ENCODE data around the gene RHBDD1.
A peak's percentile ranks its signal among the peaks of the same experiment; 100 is the strongest.

Gene RHBDD1

GRCh38 chr2:226855787-226856186 lies 19.9 kb downstream of the RHBDD1 start:
- Mint-ChIP-seq H3K9me3 (peaks cover 0 to 6% of the 10 kb centered on the region in 2 donors), H3K4me1 (peaks cover 20% of the 10 kb centered on the region), H3K27me3 (no peaks in the 10 kb centered on the region), H3K27ac (no peak overlapping the region), H3K4me3 (no peak overlapping the region)
- ATAC-seq (no peak), DNase-seq (no peak)

DNA sequence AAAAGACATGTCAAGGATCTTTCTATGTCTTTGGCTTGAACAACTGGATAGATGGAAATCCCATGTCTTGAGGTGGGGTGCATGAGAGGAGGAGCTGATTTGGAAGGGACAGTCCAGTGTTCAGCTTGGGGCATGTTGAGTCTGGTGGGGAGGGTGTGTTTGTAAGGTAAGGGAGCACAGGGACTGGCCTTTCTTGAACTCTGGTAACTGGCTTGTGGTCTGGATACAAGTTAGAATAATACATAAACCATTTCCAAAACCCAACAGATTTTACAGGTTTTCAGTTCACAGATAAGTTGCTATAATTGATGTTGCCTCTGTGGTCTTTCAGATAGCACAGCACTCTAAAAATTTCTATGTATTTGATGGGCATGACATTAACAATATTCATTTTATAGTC lies 24.2 kb downstream of the RHBDD1 start:
- Mint-ChIP-seq H3K27me3 (no peaks in the 10 kb centered on the region), H3K4me3 (no peak overlapping the region), H3K9me3 (no peaks in the 10 kb centered on the region), H3K27ac (no peak overlapping the region), H3K4me1 (peaks cover 21% of the 10 kb centered on the region)
- DNase-seq (no peak), ATAC-seq (no peak)

DNA sequence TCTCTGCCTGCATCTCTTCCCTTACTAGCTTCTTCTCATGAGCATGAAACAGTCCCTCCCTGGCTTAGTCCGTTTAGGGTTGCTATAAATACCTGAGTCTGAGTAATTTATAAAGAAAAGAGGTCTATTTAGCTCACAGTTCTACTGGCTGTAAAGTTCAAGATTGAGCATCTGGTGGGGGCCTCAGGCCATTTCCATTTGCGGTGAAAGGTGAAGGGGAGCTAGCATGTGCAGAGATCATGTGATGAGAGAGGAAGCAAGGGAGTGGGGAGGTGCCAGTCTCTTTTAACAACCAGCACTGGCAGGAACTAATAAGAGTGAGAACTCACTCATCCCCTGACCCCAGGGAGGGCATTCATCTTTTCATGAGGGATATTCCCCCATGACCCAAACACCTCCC lies 26.8 kb downstream of the RHBDD1 start:
- H3K27ac Mint-ChIP-seq, result peak overlapping the region; percentile 6 to 79
- DNase-seq, result no peak
- no peaks in the 10 kb centered on the region for H3K27me3 Mint-ChIP-seq
- H3K4me3 Mint-ChIP-seq, result no peak overlapping the region
- no peak for ATAC-seq
- peaks cover 21% of the 10 kb centered on the region for H3K4me1 Mint-ChIP-seq
- no peaks in the 10 kb centered on the region for H3K9me3 Mint-ChIP-seq

DNA sequence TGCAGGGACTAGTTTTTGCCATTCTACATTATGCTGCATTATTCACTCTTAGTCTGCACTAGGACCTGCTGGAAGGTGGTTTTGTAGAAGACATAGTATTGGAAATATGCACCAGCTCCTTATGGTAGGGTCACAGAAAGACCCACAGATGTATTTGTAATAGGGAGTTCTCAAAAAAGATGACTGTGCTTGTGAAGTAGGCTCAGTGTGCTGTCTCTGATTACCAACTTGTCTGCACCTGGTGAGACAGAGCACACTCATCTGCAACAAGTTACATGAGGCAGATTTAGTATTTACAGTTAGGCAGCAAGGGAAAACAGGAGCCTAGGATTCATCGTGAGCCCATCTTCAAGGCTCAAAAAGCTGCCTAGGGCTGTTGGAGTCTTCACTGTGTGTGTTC lies 29.4 kb downstream of the RHBDD1 start:
- DNase-seq (no peak), ATAC-seq (no peak)
- Mint-ChIP-seq H3K27ac (no peak overlapping the region), H3K4me1 (peaks cover 19% of the 10 kb centered on the region), H3K4me3 (no peak overlapping the region), H3K9me3 (no peaks in the 10 kb centered on the region), H3K27me3 (no peaks in the 10 kb centered on the region)

DNA sequence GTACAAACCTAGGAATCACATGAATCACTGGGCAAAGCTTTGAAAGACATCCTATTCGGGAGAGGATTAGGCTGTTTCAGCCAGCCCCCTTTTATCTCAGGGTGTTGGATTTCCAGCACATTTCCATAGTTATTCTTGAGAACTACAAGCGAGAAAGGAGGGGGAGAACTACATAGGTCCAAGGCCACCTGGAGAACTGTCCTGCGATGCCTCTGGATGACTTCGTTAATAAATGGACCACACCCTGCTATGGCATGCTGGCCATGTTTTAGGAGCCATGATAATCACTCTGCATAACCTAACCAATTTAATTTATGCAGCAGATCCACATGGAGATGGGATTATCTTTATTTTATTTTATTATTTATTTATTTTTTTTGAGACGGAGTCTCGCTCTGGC lies 29.9 kb downstream of the RHBDD1 start:
- Mint-ChIP-seq H3K9me3 (no peaks in the 10 kb centered on the region), H3K4me3 (no peak overlapping the region), H3K4me1 (peaks cover 19% of the 10 kb centered on the region), H3K27me3 (no peaks in the 10 kb centered on the region), H3K27ac (no peak overlapping the region)
- no peak for DNase-seq
- no peak for ATAC-seq

GRCh38 chr2:226868331-226869162 lies 32.7 kb downstream of the RHBDD1 start:
- no peak for DNase-seq
- peaks cover 4 to 5% of the 10 kb centered on the region in 2 donors for H3K9me3 Mint-ChIP-seq
- no peak overlapping the region for H3K4me3 Mint-ChIP-seq
- H3K27ac Mint-ChIP-seq, result no peak overlapping the region
- ATAC-seq, result no peak
- peaks cover 12% of the 10 kb centered on the region for H3K4me1 Mint-ChIP-seq
- no peaks in the 10 kb centered on the region for H3K27me3 Mint-ChIP-seq

DNA sequence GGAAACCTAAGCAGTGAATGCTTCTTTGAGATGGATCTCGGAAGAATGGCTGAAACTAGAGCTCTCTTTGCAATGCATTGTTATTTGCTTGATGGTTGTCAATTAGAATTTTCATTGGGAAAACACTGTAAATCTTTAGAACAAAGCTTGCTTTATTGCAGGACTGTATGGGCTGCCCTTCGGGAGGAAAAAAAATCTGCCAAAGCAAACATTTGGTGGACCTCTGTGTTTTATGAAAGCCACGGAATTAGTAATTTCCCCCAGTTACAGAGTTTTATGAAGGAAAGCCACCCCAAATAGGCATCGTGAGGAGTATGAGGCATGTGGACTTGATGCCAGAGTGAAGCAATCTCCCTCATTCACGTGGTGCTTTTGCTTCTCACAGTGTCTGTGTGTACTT lies 33.5 kb downstream of the RHBDD1 start:
- no peak overlapping the region for H3K4me3 Mint-ChIP-seq
- no peaks in the 10 kb centered on the region for H3K27me3 Mint-ChIP-seq
- peaks cover 7 to 9% of the 10 kb centered on the region in 2 donors for H3K9me3 Mint-ChIP-seq
- ATAC-seq (no peak), DNase-seq (no peak)
- H3K4me1 Mint-ChIP-seq, result peaks cover 17% of the 10 kb centered on the region
- H3K27ac Mint-ChIP-seq, result no peak overlapping the region

DNA sequence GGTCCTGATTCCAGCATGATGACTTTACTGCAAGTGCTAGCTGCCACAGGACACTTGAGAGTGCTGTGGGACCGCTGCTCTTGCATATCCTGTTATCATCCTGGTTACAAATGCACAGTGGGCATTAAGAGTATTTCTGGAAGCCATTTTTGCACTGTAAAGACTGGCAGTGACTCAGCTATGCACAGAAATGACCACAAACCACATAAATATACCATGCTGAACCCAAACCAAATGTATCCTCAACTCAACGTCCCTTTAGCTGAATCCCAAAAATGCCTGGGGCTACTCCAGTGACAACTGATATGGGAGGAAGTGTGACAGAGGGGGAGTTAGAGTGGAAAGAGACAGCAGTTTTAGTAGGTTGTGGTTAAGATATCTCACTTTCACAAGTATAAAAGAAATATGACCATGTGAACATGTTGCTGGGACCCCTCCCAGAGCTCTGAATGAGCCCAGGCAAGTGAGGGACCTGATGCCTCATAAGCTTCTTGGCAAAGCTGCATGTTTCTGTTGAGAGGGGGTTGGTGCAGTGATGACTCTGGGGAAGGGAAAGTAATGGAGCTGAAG lies 37.3 kb downstream of the RHBDD1 start:
- peaks cover 15% of the 10 kb centered on the region for H3K4me1 Mint-ChIP-seq
- peaks cover 7 to 9% of the 10 kb centered on the region in 2 donors for H3K9me3 Mint-ChIP-seq
- H3K4me3 Mint-ChIP-seq, result peak overlapping the region in 1 of 2 donors; percentile 24
- peak in 1 of 2 donors; percentile 9 for DNase-seq
- H3K27ac Mint-ChIP-seq, result peak overlapping the region in 1 of 2 donors; percentile 37
- no peaks in the 10 kb centered on the region for H3K27me3 Mint-ChIP-seq
- peak; percentile 83 for ATAC-seq

- peak; percentile 73 for ATAC-seq
- H3K4me1 Mint-ChIP-seq, result peaks cover 10% of the 10 kb centered on the region
- peaks cover 7 to 9% of the 10 kb centered on the region in 2 donors for H3K9me3 Mint-ChIP-seq
- H3K27ac Mint-ChIP-seq, result peak overlapping the region in 1 of 2 donors; percentile 37
- H3K27me3 Mint-ChIP-seq, result no peaks in the 10 kb centered on the region
- DNase-seq, result peak in 1 of 2 donors; percentile 10
- H3K4me3 Mint-ChIP-seq, result no peak overlapping the region
Measured at GRCh38 chr2:226873826-226874225, 38.0 kb downstream of the RHBDD1 start.

DNA sequence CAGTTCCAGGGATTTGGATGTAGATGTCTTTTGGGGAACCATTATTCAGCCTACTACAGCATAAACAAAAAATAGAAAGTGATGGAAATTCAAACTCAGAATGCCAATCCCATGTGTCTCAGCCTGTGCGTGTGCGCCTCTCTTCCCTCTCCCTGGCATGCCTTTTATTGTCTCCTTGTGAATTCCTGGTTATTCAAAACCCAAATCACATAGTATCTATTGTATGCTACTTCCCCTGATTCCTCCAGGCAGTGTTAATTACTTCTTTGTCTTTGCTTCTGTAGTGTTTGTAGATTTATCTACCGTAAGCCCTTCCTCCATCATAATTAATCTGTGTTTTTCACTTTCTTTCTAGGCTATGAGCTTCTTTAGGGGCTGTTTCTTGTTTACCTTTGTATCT lies 38.9 kb downstream of the RHBDD1 start:
- Mint-ChIP-seq H3K27ac (no peak overlapping the region), H3K4me3 (no peak overlapping the region)

DNA sequence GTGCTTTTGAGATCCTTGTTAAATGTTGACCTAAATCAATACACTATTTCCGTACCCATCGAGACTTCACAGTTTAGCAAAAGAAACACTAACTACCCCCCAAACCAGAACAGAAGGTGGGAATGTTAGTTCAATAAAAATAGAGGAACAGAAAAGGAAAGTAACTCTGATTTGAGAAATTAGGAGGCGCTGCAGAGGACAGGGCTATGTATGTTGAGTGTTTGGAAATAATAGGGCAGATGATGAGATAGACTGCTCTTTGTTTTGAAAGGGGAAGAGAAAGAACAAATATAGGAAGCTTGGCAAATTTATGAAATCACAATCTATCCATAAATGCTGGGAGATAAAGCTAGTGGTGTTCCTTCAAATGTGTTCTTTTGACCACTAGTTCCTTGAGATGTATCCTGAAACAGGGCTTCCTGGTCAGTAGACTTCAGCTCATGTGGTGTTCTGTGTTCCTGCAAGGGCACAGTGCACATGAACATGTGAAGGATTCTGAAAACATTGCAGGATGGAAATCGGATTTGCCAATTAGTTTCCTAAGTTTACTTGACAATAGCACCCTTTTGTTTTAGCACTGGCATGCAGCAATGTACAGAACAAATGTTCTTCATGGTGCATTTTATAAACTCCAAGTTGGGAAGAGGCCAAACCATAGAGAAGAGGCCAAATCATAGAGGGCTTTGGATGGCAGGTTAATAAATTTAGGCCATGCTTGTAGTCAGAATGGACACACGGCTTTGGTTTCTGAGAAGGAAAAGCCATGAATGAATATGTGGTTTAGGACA lies 39.8 kb downstream of the RHBDD1 start:
- Mint-ChIP-seq H3K4me3 (no peak overlapping the region), H3K27ac (no peak overlapping the region), H3K27me3 (no peaks in the 10 kb centered on the region), H3K9me3 (peaks cover 9% of the 10 kb centered on the region in 2 donors), H3K4me1 (peaks cover 15% of the 10 kb centered on the region)
- DNase-seq, result no peak
- ATAC-seq, result no peak

More for the DNA sequence above, 38.9 kb downstream of the RHBDD1 start:
- ATAC-seq (no peak), DNase-seq (no peak)
- H3K9me3 Mint-ChIP-seq, result peaks cover 7 to 9% of the 10 kb centered on the region in 2 donors
- H3K4me1 Mint-ChIP-seq, result peaks cover 10% of the 10 kb centered on the region
- no peaks in the 10 kb centered on the region for H3K27me3 Mint-ChIP-seq

- DNase-seq (no peak), ATAC-seq (no peak)
- Mint-ChIP-seq H3K4me1 (peaks cover 18% of the 10 kb centered on the region), H3K27ac (no peak overlapping the region), H3K4me3 (no peak overlapping the region), H3K9me3 (peaks cover 9 to 15% of the 10 kb centered on the region in 2 donors), H3K27me3 (no peaks in the 10 kb centered on the region)
Measured at GRCh38 chr2:226877491-226877890, 41.6 kb downstream of the RHBDD1 start.

DNA sequence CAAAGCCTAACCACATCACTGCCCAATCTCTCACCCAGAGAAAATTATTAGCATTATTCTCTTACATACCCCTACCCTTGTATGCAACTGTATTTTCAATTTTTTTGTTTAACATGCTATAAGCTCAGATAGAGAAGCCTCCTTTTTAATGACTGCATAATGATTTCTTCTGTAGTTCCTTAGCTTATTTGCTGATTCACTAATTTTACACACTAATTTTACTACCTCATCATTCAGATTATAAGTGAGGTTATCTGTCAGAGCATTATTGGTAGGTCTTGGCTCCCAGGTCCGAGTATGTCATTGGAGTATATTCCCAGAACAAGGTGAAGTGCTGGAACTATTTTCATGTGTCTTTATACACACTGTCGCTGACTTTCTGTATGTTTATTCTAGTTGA lies 45.4 kb downstream of the RHBDD1 start:
- no peak for DNase-seq
- peaks cover 0 to 7% of the 10 kb centered on the region in 2 donors for H3K9me3 Mint-ChIP-seq
- no peak overlapping the region for H3K4me3 Mint-ChIP-seq
- no peaks in the 10 kb centered on the region for H3K27me3 Mint-ChIP-seq
- peaks cover 8% of the 10 kb centered on the region for H3K4me1 Mint-ChIP-seq
- no peak for ATAC-seq
- H3K27ac Mint-ChIP-seq, result no peak overlapping the region

GRCh38 chr2:226882606-226883005 lies 46.8 kb downstream of the RHBDD1 start:
- Mint-ChIP-seq H3K4me1 (peaks cover 8% of the 10 kb centered on the region), H3K27me3 (no peaks in the 10 kb centered on the region), H3K9me3 (peaks cover 0 to 7% of the 10 kb centered on the region in 2 donors), H3K4me3 (no peak overlapping the region), H3K27ac (no peak overlapping the region)
- ATAC-seq (no peak), DNase-seq (no peak)

- Mint-ChIP-seq H3K4me1 (peaks cover 8% of the 10 kb centered on the region), H3K4me3 (no peak overlapping the region), H3K9me3 (peaks cover 0 to 7% of the 10 kb centered on the region in 2 donors), H3K27ac (no peak overlapping the region), H3K27me3 (no peaks in the 10 kb centered on the region)
- no peak for DNase-seq
- ATAC-seq, result no peak
Measured at GRCh38 chr2:226883296-226883795, 47.5 kb downstream of the RHBDD1 start.

Measured in stimulated activated naive CD8-positive, alpha-beta T cell treated with anti-CD3 and anti-CD28 coated beads, Interleukin-15, amount 100 ng/mL, for 72 hours (primary cell).